Mesendoderm (in vitro differentiated cells): ENCODE data around the gene PRR35.

Source experiments
- DNase-seq: peaks from one replicate; pipeline ENCODE4 v3.0.0; 2013
- H2AK5ac ChIP-seq: 2 replicates; pipeline ENCODE4 v1.6.1; 2013; ENCODE audit warnings: low read length, inconsistent platforms
- H2BK120ac ChIP-seq: 2 replicates; pipeline ENCODE4 v1.6.1; 2013; ENCODE audit warnings: low read depth, mild to moderate bottlenecking, low read length, moderate library complexity, mixed read lengths
- H2BK15ac ChIP-seq: replicated peaks from 2 replicates; pipeline ENCODE4 v1.6.1; 2013; ENCODE audit warnings: low read depth, mild to moderate bottlenecking, moderate library complexity
- H2BK5ac ChIP-seq: 2 replicates; pipeline ENCODE4 v1.6.1; 2013; ENCODE audit warnings: low read length, inconsistent platforms
- H3K18ac ChIP-seq: 2 replicates; pipeline ENCODE4 v1.6.1; 2013; ENCODE audit warnings: mild to moderate bottlenecking, low read length, mixed read lengths
- H3K23ac ChIP-seq: one replicate; pipeline ENCODE4 v1.6.1; 2013; ENCODE audit warnings: low read length
- H3K27ac ChIP-seq: 2 replicates; pipeline ENCODE4 v1.5.1; 2013; ENCODE audit warnings: low read depth, mild to moderate bottlenecking, inconsistent platforms, low read length, moderate library complexity
- H3K27me3 ChIP-seq: 2 replicates; pipeline ENCODE4 v1.6.1; 2013; ENCODE audit warnings: low read length, control low read depth, mild to moderate bottlenecking, inconsistent platforms; ENCODE audit not compliant: insufficient read depth, poor library complexity
- H3K36me3 ChIP-seq: 2 replicates; pipeline ENCODE4 v1.6.1; 2013; ENCODE audit warnings: low read length, inconsistent platforms; ENCODE audit not compliant: control insufficient read depth, insufficient read depth
- H3K4ac ChIP-seq: one replicate; pipeline ENCODE4 v1.6.1; 2013; ENCODE audit warnings: low read depth, mild to moderate bottlenecking, low read length, moderate library complexity
- H3K4me1 ChIP-seq: 2 replicates; pipeline ENCODE4 v1.6.1; 2013; ENCODE audit warnings: low read depth, low read length, inconsistent platforms; ENCODE audit not compliant: control insufficient read depth
- H3K4me2 ChIP-seq: 2 replicates; pipeline ENCODE4 v1.6.1; 2013; ENCODE audit warnings: low read length
- H3K4me3 ChIP-seq: 2 replicates; pipeline ENCODE4 v1.5.1; 2013; ENCODE audit warnings: mild to moderate bottlenecking, low read length
- H3K56ac ChIP-seq: one replicate; pipeline ENCODE4 v1.6.1; 2013; ENCODE audit warnings: low read length
- H3K79me1 ChIP-seq: 2 replicates; pipeline ENCODE4 v1.6.1; 2013; ENCODE audit warnings: low read length, inconsistent platforms
- H3K79me2 ChIP-seq: 2 replicates; pipeline ENCODE4 v1.6.1; 2013; ENCODE audit warnings: mild to moderate bottlenecking, low read length; ENCODE audit not compliant: control insufficient read depth, insufficient read depth
- H3K9ac ChIP-seq: 2 replicates; pipeline ENCODE4 v1.6.1; 2013; ENCODE audit warnings: low read length, inconsistent platforms
- H4K5ac ChIP-seq: one replicate; pipeline ENCODE4 v1.6.1; 2013; ENCODE audit warnings: low read length
- H4K8ac ChIP-seq: one replicate; pipeline ENCODE4 v1.6.1; 2013; ENCODE audit warnings: low read depth, mild to moderate bottlenecking, control low read depth, low read length, moderate library complexity
- WGBS: extraction: QIAGEN DNeasy Blood & Tissue Kit; methylation state at CpG from one replicate; pipeline ENCODE4 v1.1.7; 2013; ENCODE audit warnings: low lambda C conversion rate, missing lambda C conversion rate; ENCODE audit not compliant: insufficient coverage; ENCODE audit errors: extremely low coverage; 5-methylcytosine and 5-hydroxymethylcytosine counted together

Gene PRR35

GRCh38 chr16:568401-569258, 8.4 kb downstream of the PRR35 start:
- no peak for DNase-seq
- Histone ChIP-seq H2BK120ac (no peak overlapping the region), H3K9ac (peak overlapping the region; percentile 79), H3K4me1 (peaks cover 4% of the 10 kb centered on the region), H3K56ac (peak overlapping the region; percentile 91), H3K4me2 (peak overlapping the region; percentile 55), H3K27me3 (no peaks in the 10 kb centered on the region), H3K27ac (no peak overlapping the region), H3K23ac (no peak overlapping the region), H3K79me1 (peaks cover 4% of the 10 kb centered on the region), H3K79me2 (peaks cover 6% of the 10 kb centered on the region), H4K5ac (no peak overlapping the region), H3K36me3 (no peaks in the 10 kb centered on the region), H3K18ac (no peak overlapping the region), H4K8ac (peak overlapping the region; percentile 30), H2BK5ac (no peak overlapping the region), H3K4me3 (no peak overlapping the region), H2BK15ac (no peak overlapping the region), H3K4ac (no peak overlapping the region), H2AK5ac (no peak overlapping the region)
- WGBS: no CpG with 5 or more reads among the region's 11 CpGs

GRCh38 chr16:569445-570254, 9.5 kb downstream of the PRR35 start, which contains the start of gene PIGQ:
Gene PIGQ, plus strand, starts transcription at chr16:569968. Its CDS starts 4,107 bp downstream, at chr16:574075.
- H3K4me3 ChIP-seq: peak within 1 kb of the TSS; percentile 78
- peak within 1 kb of the TSS; percentile 84 for H3K9ac ChIP-seq
- no peak within 1 kb of the TSS for H2BK15ac ChIP-seq
- no peak within 1 kb of the TSS for H3K23ac ChIP-seq
- peak within 1 kb of the TSS; percentile 6 for H3K4ac ChIP-seq
- peak within 1 kb of the TSS; percentile 43 for H4K8ac ChIP-seq
- peaks cover 4% of the 10 kb centered on the region for H3K4me1 ChIP-seq
- peak within 1 kb of the TSS; percentile 95 for H3K56ac ChIP-seq
- peak within 1 kb of the TSS; percentile 61 for H3K27ac ChIP-seq
- H2BK5ac ChIP-seq: no peak within 1 kb of the TSS
- no peak within 1 kb of the TSS for H2BK120ac ChIP-seq
- no peak within 1 kb of the TSS for H4K5ac ChIP-seq
- H3K79me2 ChIP-seq: peaks cover 6% of the 10 kb centered on the region
- H2AK5ac ChIP-seq: no peak within 1 kb of the TSS
- H3K18ac ChIP-seq: peak within 1 kb of the TSS; percentile 69
- DNase-seq: peak; percentile 84
- peaks cover 4% of the 10 kb centered on the region for H3K79me1 ChIP-seq
- no peaks in the 10 kb centered on the region for H3K27me3 ChIP-seq
- H3K4me2 ChIP-seq: peak within 1 kb of the TSS; percentile 74
- no peaks in the 10 kb centered on the region for H3K36me3 ChIP-seq
- no CpG with 5 or more reads among the region's 87 CpGs for WGBS

DNA sequence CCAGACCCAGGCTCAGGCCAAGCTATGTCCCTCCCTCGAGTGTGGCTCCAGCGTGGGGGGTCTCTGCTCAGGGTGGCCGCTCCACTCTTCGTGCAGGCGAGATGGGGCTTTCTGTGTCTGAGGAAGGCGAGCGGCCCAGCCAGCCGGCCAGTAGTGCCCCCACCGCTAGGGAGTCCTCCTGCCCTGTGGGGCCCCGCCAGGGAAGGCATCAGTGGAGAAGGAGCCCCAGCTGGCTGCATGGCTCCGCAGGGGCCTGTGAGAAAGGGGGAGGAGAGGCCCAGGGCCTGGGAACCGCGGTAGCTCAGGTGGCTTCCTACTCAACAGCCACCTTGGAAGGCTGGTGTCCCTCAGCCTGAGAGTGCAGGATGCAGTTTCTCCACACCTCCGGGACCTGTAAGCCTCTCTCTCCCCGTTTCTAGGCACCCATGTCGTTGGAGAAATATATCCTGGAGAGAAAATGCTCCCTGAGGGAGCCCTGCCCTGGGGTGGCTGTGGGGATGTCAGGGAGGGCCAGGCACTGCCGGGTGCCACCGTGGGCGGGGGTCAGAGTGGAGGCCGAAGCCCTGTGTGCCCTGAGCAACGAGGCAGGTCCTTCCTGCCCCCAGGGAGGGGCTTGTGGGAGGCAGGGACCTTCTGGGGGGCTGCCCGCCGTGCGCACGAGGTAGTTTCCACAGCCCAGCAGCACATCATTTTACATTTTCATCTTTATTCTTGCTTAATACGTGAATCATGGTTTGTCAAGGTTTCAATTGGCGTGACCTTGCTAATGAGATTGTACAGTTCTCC, 12.9 kb downstream of the PRR35 start:
- H4K5ac ChIP-seq: no peak overlapping the region
- no peaks in the 10 kb centered on the region for H3K27me3 ChIP-seq
- H3K4me2 ChIP-seq: no peak overlapping the region
- H3K4me1 ChIP-seq: peaks cover 2% of the 10 kb centered on the region
- no peak overlapping the region for H3K27ac ChIP-seq
- no peak overlapping the region for H3K23ac ChIP-seq
- no peaks in the 10 kb centered on the region for H3K36me3 ChIP-seq
- H3K4ac ChIP-seq: no peak overlapping the region
- no peak overlapping the region for H3K18ac ChIP-seq
- no peak overlapping the region for H2BK120ac ChIP-seq
- peaks cover 4% of the 10 kb centered on the region for H3K79me1 ChIP-seq
- no peak overlapping the region for H3K56ac ChIP-seq
- no peak overlapping the region for H2BK15ac ChIP-seq
- WGBS: no CpG with 5 or more reads among the region's 27 CpGs
- no peak overlapping the region for H2AK5ac ChIP-seq
- no peak overlapping the region for H2BK5ac ChIP-seq
- H3K4me3 ChIP-seq: no peak overlapping the region
- no peak overlapping the region for H4K8ac ChIP-seq
- DNase-seq: no peak
- no peak overlapping the region for H3K9ac ChIP-seq
- peaks cover 6% of the 10 kb centered on the region for H3K79me2 ChIP-seq

- no peak overlapping the region for H4K8ac ChIP-seq
- H3K79me2 ChIP-seq: peaks cover 6% of the 10 kb centered on the region
- no peak overlapping the region for H2BK5ac ChIP-seq
- no peak overlapping the region for H2BK15ac ChIP-seq
- no peak overlapping the region for H3K4ac ChIP-seq
- H4K5ac ChIP-seq: no peak overlapping the region
- no peak overlapping the region for H3K27ac ChIP-seq
- DNase-seq: no peak
- H3K36me3 ChIP-seq: no peaks in the 10 kb centered on the region
- H2BK120ac ChIP-seq: no peak overlapping the region
- H3K4me1 ChIP-seq: no peaks in the 10 kb centered on the region
- no peak overlapping the region for H2AK5ac ChIP-seq
- no peak overlapping the region for H3K4me2 ChIP-seq
- H3K79me1 ChIP-seq: peaks cover 4% of the 10 kb centered on the region
- H3K9ac ChIP-seq: no peak overlapping the region
- H3K4me3 ChIP-seq: no peak overlapping the region
- no CpG with 5 or more reads among the region's 46 CpGs for WGBS
- H3K18ac ChIP-seq: no peak overlapping the region
- H3K56ac ChIP-seq: no peak overlapping the region
- no peak overlapping the region for H3K23ac ChIP-seq
- H3K27me3 ChIP-seq: no peaks in the 10 kb centered on the region
Measured at GRCh38 chr16:574021-574760, 14.0 kb downstream of the PRR35 start.
